ENCODE data around the gene LRRC7. TPM values are rescaled to one million over a fixed set of nuclear protein-coding genes. Genes with fewer than 3 reads are reported as not detected.

The LRRC7 gene
- total and polyA plus RNA-seq, 8 donors, result 3.4 to 5.9 (median 5.1) TPM; not detected in 2

DNA sequence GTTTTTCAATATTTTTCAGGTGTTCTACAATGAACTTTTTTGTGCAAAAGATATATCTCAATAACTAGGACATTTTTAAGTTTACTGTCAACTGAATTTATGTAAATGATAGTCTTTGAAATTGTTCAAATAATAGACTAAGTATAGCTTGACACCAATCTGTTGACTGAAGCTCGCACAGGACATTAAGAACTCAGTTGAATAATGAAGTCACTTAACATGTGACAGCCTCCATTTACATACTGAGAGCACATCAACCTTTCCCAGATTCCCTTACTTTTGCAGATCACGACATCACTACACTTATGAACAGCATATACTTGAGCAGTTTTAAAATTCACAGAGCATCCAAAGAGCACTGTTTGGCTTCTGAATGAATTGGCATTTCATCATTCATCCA lies 268.2 kb downstream of the LRRC7 start:
- TF ChIP-seq CTCF (IDR thresholded peaks at IDR 0.05), result no peak
- H3K27ac ChIP-seq, result no peak overlapping the region
- H3K9me3 ChIP-seq, result no peaks in the 10 kb centered on the region
- intact Hi-C loops (cut with DNase I), result no loop called here
- no peak for DNase-seq
- no peak for ATAC-seq
- H3K4me3 ChIP-seq, result no peak overlapping the region
- H3K27me3 ChIP-seq, result no peaks in the 10 kb centered on the region
- H3K4me1 ChIP-seq, result no peaks in the 10 kb centered on the region
- H3K36me3 ChIP-seq, result no peaks in the 10 kb centered on the region

GRCh38 chr1:69836971-69837636 lies 269.4 kb downstream of the LRRC7 start:
- H3K27me3 ChIP-seq, result no peaks in the 10 kb centered on the region
- TF ChIP-seq CTCF (IDR thresholded peaks at IDR 0.05), result no peak
- no peaks in the 10 kb centered on the region for H3K36me3 ChIP-seq
- H3K9me3 ChIP-seq, result no peaks in the 10 kb centered on the region
- H3K27ac ChIP-seq, result no peak overlapping the region
- ATAC-seq (no peak), DNase-seq (no peak)
- no peak overlapping the region for H3K4me3 ChIP-seq
- H3K4me1 ChIP-seq, result no peaks in the 10 kb centered on the region
- intact Hi-C loops (cut with DNase I), result no loop called here

DNA sequence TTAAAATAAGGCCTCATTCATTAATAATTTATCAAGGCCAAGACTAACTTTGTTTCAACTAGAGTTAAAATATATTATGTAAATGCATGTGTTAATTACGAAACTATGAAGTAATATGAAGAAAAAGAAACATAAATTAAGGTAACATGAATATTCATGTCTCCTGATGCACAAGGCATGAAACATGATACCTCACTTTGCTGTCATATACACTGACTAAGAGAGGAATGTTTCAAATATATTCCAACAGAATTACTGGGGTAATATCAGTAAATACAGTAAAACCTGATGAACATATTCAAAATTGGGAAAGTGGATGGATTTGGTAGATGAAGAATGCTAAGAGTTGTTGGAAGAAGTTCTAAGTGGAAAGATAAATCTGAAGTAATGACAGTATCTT lies 274.6 kb downstream of the LRRC7 start:
- H3K36me3 ChIP-seq, result no peaks in the 10 kb centered on the region
- H3K4me1 ChIP-seq, result no peaks in the 10 kb centered on the region
- ATAC-seq (no peak), DNase-seq (no peak)
- no peaks in the 10 kb centered on the region for H3K27me3 ChIP-seq
- H3K9me3 ChIP-seq, result no peaks in the 10 kb centered on the region
- H3K4me3 ChIP-seq, result no peak overlapping the region
- intact Hi-C loops (cut with DNase I), result no loop called here
- TF ChIP-seq CTCF (IDR thresholded peaks at IDR 0.05), result no peak
- no peak overlapping the region for H3K27ac ChIP-seq

DNA sequence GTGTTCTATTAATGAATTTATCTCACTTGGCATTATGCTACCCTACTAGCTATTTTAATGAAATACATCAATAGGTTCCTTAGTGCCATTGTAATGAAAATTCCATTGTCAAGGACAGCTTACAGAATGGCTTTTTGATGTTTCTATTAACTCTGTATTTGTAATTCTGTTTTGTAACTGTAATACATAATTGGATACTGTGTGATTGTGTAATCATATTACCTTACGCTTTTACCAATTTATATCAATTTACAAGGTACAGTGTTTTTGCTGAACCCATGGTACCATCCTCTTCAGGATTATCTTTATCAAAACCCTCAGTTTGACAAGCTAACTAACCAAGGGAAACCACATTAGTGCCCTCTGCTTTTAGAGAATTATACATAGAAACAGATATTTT lies 277.9 kb downstream of the LRRC7 start:
- intact Hi-C loops (cut with DNase I), result no loop called here
- H3K27me3 ChIP-seq, result no peaks in the 10 kb centered on the region
- DNase-seq (no peak), ATAC-seq (no peak)
- H3K36me3 ChIP-seq, result no peaks in the 10 kb centered on the region
- no peaks in the 10 kb centered on the region for H3K9me3 ChIP-seq
- no peak overlapping the region for H3K4me3 ChIP-seq
- H3K27ac ChIP-seq, result no peak overlapping the region
- H3K4me1 ChIP-seq, result no peaks in the 10 kb centered on the region
- TF ChIP-seq CTCF (IDR thresholded peaks at IDR 0.05), result no peak

DNA sequence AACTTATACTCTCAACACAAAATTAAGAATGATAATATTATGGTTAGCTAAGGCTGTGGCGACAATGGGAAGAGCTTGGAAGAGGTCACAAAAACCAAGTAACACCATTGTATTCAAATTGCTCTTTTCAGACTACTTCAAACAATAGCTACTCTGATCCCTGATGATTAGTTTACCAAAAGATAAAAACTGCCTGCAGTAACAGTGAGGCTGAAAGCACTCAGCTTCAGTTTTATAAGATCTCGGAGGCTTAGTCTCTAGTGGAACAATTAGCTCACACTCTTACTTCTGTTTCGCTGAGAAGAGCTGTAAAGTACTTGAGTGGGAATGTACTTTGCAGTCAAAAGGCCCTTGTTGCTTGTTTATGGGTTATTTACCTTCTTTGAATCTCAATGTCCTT lies 278.5 kb downstream of the LRRC7 start:
- ATAC-seq, result no peak

More for the DNA sequence above, 278.5 kb downstream of the LRRC7 start:
- no peak for TF ChIP-seq CTCF (IDR thresholded peaks at IDR 0.05)
- no peaks in the 10 kb centered on the region for H3K9me3 ChIP-seq
- H3K4me3 ChIP-seq, result no peak overlapping the region
- H3K4me1 ChIP-seq, result no peaks in the 10 kb centered on the region
- H3K27me3 ChIP-seq, result no peaks in the 10 kb centered on the region
- intact Hi-C loops (cut with DNase I), result no loop called here
- H3K27ac ChIP-seq, result no peak overlapping the region
- no peaks in the 10 kb centered on the region for H3K36me3 ChIP-seq
- DNase-seq, result no peak

Data from left lung (tissue), 10 donors.